ENCODE data around the gene RELT. TPM values are rescaled to one million over a fixed set of nuclear protein-coding genes. Genes with fewer than 3 reads are reported as not detected.

Gene RELT
- total RNA-seq, 1 experiment from 2014 or later = 11.7 TPM

- H3K27me3 ChIP-seq (replicated peaks; ENCODE audit: control insufficient read depth, insufficient read depth, low read length) = no peaks in the 10 kb centered on the region
- intact Hi-C loops (cut with micrococcal nuclease; ENCODE audit: unreplicated experiment) = no loop called here
- Mint-ChIP-seq H3K36me3 (ENCODE audit: insufficient read depth, unreplicated experiment) (peaks cover 6% of the 10 kb centered on the region), H3K4me1 (ENCODE audit: low read depth, unreplicated experiment) (peaks cover 5% of the 10 kb centered on the region), H3K4me3 (ENCODE audit: unreplicated experiment) (no peak overlapping the region), H3K27ac (ENCODE audit: unreplicated experiment) (no peak overlapping the region), H3K9me3 (ENCODE audit: unreplicated experiment) (no peaks in the 10 kb centered on the region), H3K27me3 (ENCODE audit: insufficient read depth, unreplicated experiment) (no peaks in the 10 kb centered on the region)
- H3K36me3 ChIP-seq (ENCODE audit: control insufficient read depth, insufficient read depth, low read length) = no peaks in the 10 kb centered on the region
- CTCF ChIA-PET = interaction anchor here (1.1 to 2.9 kb wide), 4 partner anchors 9 to 49 kb away, joined by 3 to 12 read pairs (median 4); no protein-coding TSS in a partner anchor
- TF ChIP-seq, protein P1, sequence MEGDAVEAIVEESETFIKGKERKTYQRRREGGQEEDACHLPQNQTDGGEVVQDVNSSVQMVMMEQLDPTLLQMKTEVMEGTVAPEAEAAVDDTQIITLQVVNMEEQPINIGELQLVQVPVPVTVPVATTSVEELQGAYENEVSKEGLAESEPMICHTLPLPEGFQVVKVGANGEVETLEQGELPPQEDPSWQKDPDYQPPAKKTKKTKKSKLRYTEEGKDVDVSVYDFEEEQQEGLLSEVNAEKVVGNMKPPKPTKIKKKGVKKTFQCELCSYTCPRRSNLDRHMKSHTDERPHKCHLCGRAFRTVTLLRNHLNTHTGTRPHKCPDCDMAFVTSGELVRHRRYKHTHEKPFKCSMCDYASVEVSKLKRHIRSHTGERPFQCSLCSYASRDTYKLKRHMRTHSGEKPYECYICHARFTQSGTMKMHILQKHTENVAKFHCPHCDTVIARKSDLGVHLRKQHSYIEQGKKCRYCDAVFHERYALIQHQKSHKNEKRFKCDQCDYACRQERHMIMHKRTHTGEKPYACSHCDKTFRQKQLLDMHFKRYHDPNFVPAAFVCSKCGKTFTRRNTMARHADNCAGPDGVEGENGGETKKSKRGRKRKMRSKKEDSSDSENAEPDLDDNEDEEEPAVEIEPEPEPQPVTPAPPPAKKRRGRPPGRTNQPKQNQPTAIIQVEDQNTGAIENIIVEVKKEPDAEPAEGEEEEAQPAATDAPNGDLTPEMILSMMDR (IDR thresholded peaks at IDR 0.05; ENCODE audit: insufficient read depth in 1 of 2, low read depth in 1 of 2, low read length in 1 of 2, severe bottlenecking in 1 of 2, unreplicated experiment in 1 of 2) = no peak
- BruUV-seq (replicated peaks) = no TSS peak
- no peak overlapping the region for H3K4me3 ChIP-seq (ENCODE audit: low read depth, low read length)
- no peaks in the 10 kb centered on the region for H3K9me3 ChIP-seq
- POLR2A ChIA-PET = no interaction called here
- peaks cover 4% of the 10 kb centered on the region for H3K4me1 ChIP-seq
- no peak for DNase-seq
Observed at GRCh38 chr11:73384125-73384441, 7.9 kb downstream of the RELT start.

DNA sequence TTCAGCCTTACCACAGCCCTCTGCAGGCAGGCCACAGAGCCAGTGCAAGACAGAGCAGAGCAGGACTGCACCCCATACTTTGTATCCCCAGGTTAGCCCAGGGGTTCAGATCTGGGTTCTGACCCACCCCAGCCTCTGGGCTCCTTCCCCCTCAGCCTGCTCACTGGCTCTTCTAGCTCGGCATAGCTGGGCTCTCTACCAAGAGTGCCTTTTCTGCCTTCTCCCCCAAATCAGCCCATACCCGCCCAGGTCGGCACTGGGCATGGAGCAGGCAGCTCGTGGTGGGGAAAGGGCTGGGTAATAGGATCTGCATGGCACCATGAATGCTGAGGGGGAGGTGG lies 8.3 kb downstream of the RELT start:
- CTCF ChIA-PET = interaction anchor here (1.2 to 2.9 kb wide), 5 partner anchors 9 to 547 kb away, joined by 3 to 12 read pairs (median 4); no protein-coding TSS in a partner anchor
- Histone ChIP-seq H3K36me3 (ENCODE audit: control insufficient read depth, insufficient read depth, low read length) (no peaks in the 10 kb centered on the region), H3K4me3 (ENCODE audit: low read depth, low read length) (no peak overlapping the region), H3K9me3 (no peaks in the 10 kb centered on the region), H3K27me3 (replicated peaks; ENCODE audit: control insufficient read depth, insufficient read depth, low read length) (no peaks in the 10 kb centered on the region), H3K4me1 (peaks cover 4% of the 10 kb centered on the region)
- H3K36me3 Mint-ChIP-seq (ENCODE audit: insufficient read depth, unreplicated experiment) = peaks cover 6% of the 10 kb centered on the region
- no peak overlapping the region for H3K4me3 Mint-ChIP-seq (ENCODE audit: unreplicated experiment)
- H3K4me1 Mint-ChIP-seq (ENCODE audit: low read depth, unreplicated experiment) = peaks cover 5% of the 10 kb centered on the region
- POLR2A ChIA-PET = no interaction called here
- no peak for DNase-seq
- H3K9me3 Mint-ChIP-seq (ENCODE audit: unreplicated experiment) = no peaks in the 10 kb centered on the region
- TF ChIP-seq, protein P1 (IDR thresholded peaks at IDR 0.05; ENCODE audit: insufficient read depth in 1 of 2, low read depth in 1 of 2, low read length in 1 of 2, severe bottlenecking in 1 of 2, unreplicated experiment in 1 of 2) = no peak
- no peak overlapping the region for H3K27ac Mint-ChIP-seq (ENCODE audit: unreplicated experiment)
- H3K27me3 Mint-ChIP-seq (ENCODE audit: insufficient read depth, unreplicated experiment) = no peaks in the 10 kb centered on the region
- no TSS peak for BruUV-seq (replicated peaks)
- intact Hi-C loops (cut with micrococcal nuclease; ENCODE audit: unreplicated experiment) = no loop called here

- H3K4me3 Mint-ChIP-seq (ENCODE audit: unreplicated experiment) = no peak overlapping the region
- BruUV-seq (replicated peaks) = no TSS peak
- no peak for DNase-seq
- H3K9me3 ChIP-seq = no peaks in the 10 kb centered on the region
- no peaks in the 10 kb centered on the region for H3K27me3 Mint-ChIP-seq (ENCODE audit: insufficient read depth, unreplicated experiment)
- peaks cover under 1% of the 10 kb centered on the region for H3K4me1 Mint-ChIP-seq (ENCODE audit: low read depth, unreplicated experiment)
- POLR2A ChIA-PET = no interaction called here
- intact Hi-C loops (cut with micrococcal nuclease; ENCODE audit: unreplicated experiment) = no loop called here
- peaks cover 6% of the 10 kb centered on the region for H3K36me3 Mint-ChIP-seq (ENCODE audit: insufficient read depth, unreplicated experiment)
- no peaks in the 10 kb centered on the region for H3K27me3 ChIP-seq (replicated peaks; ENCODE audit: control insufficient read depth, insufficient read depth, low read length)
- CTCF ChIA-PET = interaction anchor here (0.5 to 2.9 kb wide), 6 partner anchors 8 to 546 kb away, joined by 3 to 12 read pairs (median 4); no protein-coding TSS in a partner anchor
- TF ChIP-seq, protein P1 (IDR thresholded peaks at IDR 0.05; ENCODE audit: insufficient read depth in 1 of 2, low read depth in 1 of 2, low read length in 1 of 2, severe bottlenecking in 1 of 2, unreplicated experiment in 1 of 2) = no peak
- peaks cover 4% of the 10 kb centered on the region for H3K4me1 ChIP-seq
- H3K9me3 Mint-ChIP-seq (ENCODE audit: unreplicated experiment) = no peaks in the 10 kb centered on the region
- H3K36me3 ChIP-seq (ENCODE audit: control insufficient read depth, insufficient read depth, low read length) = no peaks in the 10 kb centered on the region
- H3K4me3 ChIP-seq (ENCODE audit: low read depth, low read length) = no peak overlapping the region
- H3K27ac Mint-ChIP-seq (ENCODE audit: unreplicated experiment) = no peak overlapping the region
Observed at GRCh38 chr11:73384872-73385689, 8.9 kb downstream of the RELT start.
